ENCODE data around the gene NETO2.

GRCh38 chr16:47034455-47034854, 109.3 kb downstream of the NETO2 start:
- TF ChIP-seq PRDM10 (CRISPR knock-in tag; IDR thresholded peaks at IDR 0.05; ENCODE audit: low read depth) (no peak), HIVEP1 (CRISPR knock-in tag; IDR thresholded peaks at IDR 0.05) (no peak), SUZ12 (IDR thresholded peaks at IDR 0.05; ENCODE audit: low read depth, low read length) (no peak), FOSL2 (CRISPR knock-in tag; IDR thresholded peaks at IDR 0.05) (no peak), CREB1 (IDR thresholded peaks at IDR 0.05) (no peak), CREB1 (CRISPR knock-in tag; IDR thresholded peaks at IDR 0.05) (no peak), ZBTB2 (CRISPR knock-in tag; IDR thresholded peaks at IDR 0.05; ENCODE audit: low read depth) (no peak), KLF16 (CRISPR knock-in tag; IDR thresholded peaks at IDR 0.05) (no peak), MAX (IDR thresholded peaks at IDR 0.05) (no peak), MTF1 (CRISPR knock-in tag; IDR thresholded peaks at IDR 0.05) (no peak), POLR2A (IDR thresholded peaks at IDR 0.05; ENCODE audit: insufficient read depth in 1 of 2, low read depth in 2 of 2, low read length in 2 of 2) (no peak), MYC (CRISPR knock-in tag; IDR thresholded peaks at IDR 0.05; ENCODE audit: borderline replicate concordance) (no peak), ONECUT2 (CRISPR knock-in tag; IDR thresholded peaks at IDR 0.05) (no peak), RBM39 (IDR thresholded peaks at IDR 0.05; ENCODE audit: low read depth, low read length, poor library complexity, severe bottlenecking) (no peak)

Data from HepG2 (cell line).